Esophagus (tissue), 2 donors: ENCODE measurements around the gene C12orf60. TPM values are rescaled to one million over a fixed set of nuclear protein-coding genes. Genes with fewer than 3 reads are reported as not detected.

Experiments
- H3K27ac ChIP-seq, 2 donors: one replicate each; pipeline ENCODE4 v1.5.1; 2013; ENCODE audit warnings: low read depth in 2 of 2, mild to moderate bottlenecking in 2 of 2, inconsistent platforms in 1 of 2, low read length in 1 of 2, moderate library complexity in 1 of 2
- H3K27me3 ChIP-seq, 2 donors: one replicate each; pipeline ENCODE4 v1.6.1; 2013; ENCODE audit warnings: low read length in 2 of 2, control low read depth in 1 of 2, mild to moderate bottlenecking in 1 of 2; ENCODE audit not compliant: insufficient read depth in 2 of 2, control insufficient read depth in 1 of 2
- H3K36me3 ChIP-seq, 2 donors: one replicate each; pipeline ENCODE4 v1.6.1; 2013; ENCODE audit warnings: low read length in 1 of 2; ENCODE audit not compliant: control insufficient read depth in 2 of 2, insufficient read depth in 2 of 2
- H3K4me1 ChIP-seq, 2 donors: one replicate each; pipeline ENCODE4 v1.6.1; 2013; ENCODE audit warnings: low read length in 1 of 2; ENCODE audit not compliant: control insufficient read depth in 2 of 2, insufficient read depth in 2 of 2
- H3K4me3 ChIP-seq, 2 donors: one replicate each; pipeline ENCODE4 v1.5.1; 2013; ENCODE audit warnings: low read length in 2 of 2, mild to moderate bottlenecking in 2 of 2, low read depth in 1 of 2, moderate library complexity in 1 of 2
- H3K9me3 ChIP-seq, 2 donors: one replicate each; pipeline ENCODE4 v1.6.1; 2013; ENCODE audit warnings: mild to moderate bottlenecking in 2 of 2, low read depth in 1 of 2, low read length in 1 of 2, moderate library complexity in 1 of 2; ENCODE audit not compliant: control insufficient read depth in 2 of 2, insufficient read depth in 1 of 2
- WGBS, 2 donors: extraction: QIAGEN DNeasy Blood & Tissue Kit; methylation state at CpG; one replicate each; pipeline ENCODE4 v1.1.7; 2013; 5-methylcytosine and 5-hydroxymethylcytosine counted together
- polyA plus RNA-seq, 2 donors: library from polyadenylated mRNA; stranded (reverse); fragments of 200-250 nt; gene quantifications; one replicate each; pipeline ENCODE4 v1.2.3, GENCODE V29; 2013
- donor health status: healthy with polysubstance abuse.
- donor health status: Bipolar disorder and iron deficiency.

The C12orf60 gene
- polyA plus RNA-seq, 2 donors, result 0.33 to 0.65 TPM

- H3K27me3 ChIP-seq, result peaks cover 2% of the 10 kb centered on the region in 2 donors
- no peaks in the 10 kb centered on the region for H3K4me1 ChIP-seq
- no peaks in the 10 kb centered on the region for H3K9me3 ChIP-seq
- H3K27ac ChIP-seq, result no peak overlapping the region
- H3K36me3 ChIP-seq, result no peaks in the 10 kb centered on the region
- H3K4me3 ChIP-seq, result no peak overlapping the region
These were observed 25.4 kb downstream of the C12orf60 start for GRCh38 chr12:14828892-14829291.

- Histone ChIP-seq H3K4me3 (no peak overlapping the region), H3K27ac (no peak overlapping the region), H3K27me3 (peaks cover 2% of the 10 kb centered on the region in 2 donors), H3K9me3 (no peaks in the 10 kb centered on the region), H3K4me1 (no peaks in the 10 kb centered on the region), H3K36me3 (no peaks in the 10 kb centered on the region)
- 78 to 79% methylated on average over 3 of the region's 3 CpGs for WGBS, 2 donors
These were observed 29.9 kb downstream of the C12orf60 start for GRCh38 chr12:14833336-14833735.

GRCh38 chr12:14833952-14834351, 30.5 kb downstream of the C12orf60 start:
- Histone ChIP-seq H3K27ac (no peak overlapping the region), H3K36me3 (no peaks in the 10 kb centered on the region), H3K4me1 (no peaks in the 10 kb centered on the region), H3K4me3 (no peak overlapping the region), H3K9me3 (no peaks in the 10 kb centered on the region), H3K27me3 (peaks cover 2% of the 10 kb centered on the region in 2 donors)
- WGBS, 2 donors, result 25 to 37% methylated on average over 1 of the region's 1 CpG

- H3K4me1 ChIP-seq, result no peaks in the 10 kb centered on the region
- H3K27ac ChIP-seq, result no peak overlapping the region
- peaks cover 2% of the 10 kb centered on the region in 2 donors for H3K27me3 ChIP-seq
- no peaks in the 10 kb centered on the region for H3K36me3 ChIP-seq
- H3K4me3 ChIP-seq, result no peak overlapping the region
- no peaks in the 10 kb centered on the region for H3K9me3 ChIP-seq
These were observed 31.0 kb downstream of the C12orf60 start for GRCh38 chr12:14834509-14834908.

- no peaks in the 10 kb centered on the region for H3K36me3 ChIP-seq
- H3K4me3 ChIP-seq, result no peak overlapping the region
- WGBS, 2 donors, result 68 to 78% methylated on average over 7 of the region's 7 CpGs
- peaks cover 0 to under 1% of the 10 kb centered on the region in 2 donors for H3K4me1 ChIP-seq
- no peaks in the 10 kb centered on the region for H3K9me3 ChIP-seq
- no peak overlapping the region for H3K27ac ChIP-seq
- peaks cover 2% of the 10 kb centered on the region in 2 donors for H3K27me3 ChIP-seq
These were observed 33.1 kb downstream of the C12orf60 start for GRCh38 chr12:14836336-14837210.

GRCh38 chr12:14839262-14839661, 35.8 kb downstream of the C12orf60 start:
- no peaks in the 10 kb centered on the region for H3K27me3 ChIP-seq
- no peaks in the 10 kb centered on the region for H3K9me3 ChIP-seq
- no peak overlapping the region for H3K4me3 ChIP-seq
- 95 to 100% methylated on average over 1 of the region's 1 CpG for WGBS, 2 donors
- H3K4me1 ChIP-seq, result peaks cover 0 to 4% of the 10 kb centered on the region in 2 donors
- no peaks in the 10 kb centered on the region for H3K36me3 ChIP-seq
- no peak overlapping the region for H3K27ac ChIP-seq

GRCh38 chr12:14840616-14841015, 37.1 kb downstream of the C12orf60 start:
- H3K27me3 ChIP-seq, result no peaks in the 10 kb centered on the region
- H3K4me1 ChIP-seq, result peaks cover 0 to 4% of the 10 kb centered on the region in 2 donors
- no peaks in the 10 kb centered on the region for H3K36me3 ChIP-seq
- WGBS, 2 donors, result 80 to 82% methylated on average over 4 of the region's 4 CpGs
- no peaks in the 10 kb centered on the region for H3K9me3 ChIP-seq
- no peak overlapping the region for H3K27ac ChIP-seq
- no peak overlapping the region for H3K4me3 ChIP-seq

- Histone ChIP-seq H3K36me3 (no peaks in the 10 kb centered on the region), H3K4me3 (no peak overlapping the region), H3K4me1 (peaks cover 0 to 4% of the 10 kb centered on the region in 2 donors), H3K27me3 (no peaks in the 10 kb centered on the region), H3K9me3 (no peaks in the 10 kb centered on the region), H3K27ac (peak overlapping the region in 1 of 2 donors; percentile 61)
- 28 to 44% methylated on average over 3 of the region's 3 CpGs for WGBS, 2 donors
These were observed 38.3 kb downstream of the C12orf60 start for GRCh38 chr12:14841761-14842160.

GRCh38 chr12:14842315-14842714, 38.8 kb downstream of the C12orf60 start:
- H3K4me1 ChIP-seq, result peaks cover 0 to 4% of the 10 kb centered on the region in 2 donors

GRCh38 chr12:14843425-14843887, 40.0 kb downstream of the C12orf60 start, which contains the start of gene ART4:
TSS of gene ART4 (minus strand) at chr12:14843526. CDS start at chr12:14843113, 413 bp downstream.
- Histone ChIP-seq H3K27me3 (no peaks in the 10 kb centered on the region), H3K4me1 (peaks cover 0 to 4% of the 10 kb centered on the region in 2 donors), H3K27ac (peak within 1 kb of the TSS in 1 of 2 donors; percentile 49), H3K9me3 (no peaks in the 10 kb centered on the region), H3K36me3 (no peaks in the 10 kb centered on the region), H3K4me3 (no peak within 1 kb of the TSS)
- 70 to 79% methylated on average over 10 of the region's 10 CpGs for WGBS, 2 donors

More at GRCh38 chr12:14842315-14842714, 38.8 kb downstream of the C12orf60 start:
- Histone ChIP-seq H3K27ac (no peak overlapping the region), H3K9me3 (no peaks in the 10 kb centered on the region), H3K36me3 (no peaks in the 10 kb centered on the region), H3K27me3 (no peaks in the 10 kb centered on the region), H3K4me3 (no peak overlapping the region)
- WGBS, 2 donors, result 66 to 77% methylated on average over 3 of the region's 3 CpGs
